ENCODE data around the gene SETBP1. TPM values are rescaled to one million over a fixed set of nuclear protein-coding genes. Genes with fewer than 3 reads are reported as not detected.

SETBP1 gene
- total and polyA plus RNA-seq, 2 of the 4 experiments (the other 2 are of a cell fraction) = 0.19 to 0.36 TPM

GRCh38 chr18:44779753-44780292 lies 99.1 kb downstream of the SETBP1 start:
- Histone ChIP-seq H3K27ac (ENCODE audit: insufficient read depth, low read length) (no peak overlapping the region), H3K56ac (ENCODE audit: extremely low read depth, insufficient read depth, low read length) (no peak overlapping the region), H4K8ac (ENCODE audit: low read depth in 2 of 2, low read length in 2 of 2) (no peak overlapping the region), H3K27me3 (ENCODE audit: control insufficient read depth, insufficient read depth, low read length) (peaks cover 7% of the 10 kb centered on the region; the same call in 1 of the 2 replicates), H3K4me3 (ENCODE audit: insufficient read depth, low read depth, low read length) (no peak overlapping the region), H2BK5ac (ENCODE audit: low read depth, low read length, poor library complexity, severe bottlenecking) (no peak overlapping the region), H2BK120ac (ENCODE audit: low read depth, low read length) (no peak overlapping the region), H4K91ac (ENCODE audit: insufficient read depth, low read depth, low read length) (no peak overlapping the region), H2AK5ac (ENCODE audit: low read depth, low read length) (no peak overlapping the region; the same call in 1 of the 2 replicates), H3K18ac (ENCODE audit: low read depth, low read length) (no peak overlapping the region), H4K5ac (ENCODE audit: low read depth, low read length) (no peak overlapping the region), H4K20me1 (ENCODE audit: insufficient read depth, low read length) (no peaks in the 10 kb centered on the region), H3K4me1 (ENCODE audit: control insufficient read depth, insufficient read depth, low read length) (no peaks in the 10 kb centered on the region), H2BK15ac (ENCODE audit: low read depth, low read length) (no peak overlapping the region), H3K4ac (ENCODE audit: low read depth, low read length) (no peak overlapping the region), H3K9me1 (ENCODE audit: insufficient read depth, low read length) (no peaks in the 10 kb centered on the region), H2BK20ac (ENCODE audit: low read depth, low read length) (no peak overlapping the region), H3K36me3 (ENCODE audit: control insufficient read depth, insufficient read depth, low read length) (no peaks in the 10 kb centered on the region), H3K23ac (ENCODE audit: low read depth, low read length) (no peak overlapping the region), H3K79me1 (ENCODE audit: low read depth in 1 of 2, low read length in 2 of 2) (no peaks in the 10 kb centered on the region), H2AK9ac (replicated peaks; ENCODE audit: low read depth, low read length, poor library complexity) (no peak overlapping the region), H2AFZ (replicated peaks; ENCODE audit: low read length, poor library complexity) (no peak overlapping the region), H3K9ac (ENCODE audit: low read depth, low read length) (no peak overlapping the region), H3K14ac (replicated peaks; ENCODE audit: low read depth, low read length) (no peak overlapping the region), H3K4me2 (ENCODE audit: low read depth, low read length) (no peak overlapping the region), H3K9me3 (ENCODE audit: control insufficient read depth, insufficient read depth, low read length) (no peaks in the 10 kb centered on the region)
- 80% methylated on average over 1 of the region's 11 CpGs; no CpG with 5 or more reads in 1 of the 2 experiments for WGBS, 2 experiments (ENCODE audit: extremely low coverage in 2 of 2, insufficient read length in 1 of 2)
- DNase-seq (no peak), ATAC-seq (ENCODE audit: low read depth) (no peak)
- in situ Hi-C loops (cut with MboI; ENCODE audit: low sequenced_read_pairs) (no loop called here), intact Hi-C loops (cut with micrococcal nuclease) (no loop called here), dilution Hi-C loops (cut with HindIII; ENCODE audit: low sequenced_read_pairs, unreplicated experiment) (no loop called here)
- TF ChIP-seq MAZ (IDR thresholded peaks at IDR 0.05; ENCODE audit: borderline replicate concordance, low read depth, low read length) (no peak), MXI1 (IDR thresholded peaks at IDR 0.05; ENCODE audit: borderline replicate concordance, low read depth, low read length) (no peak), CHD1 (IDR thresholded peaks at IDR 0.05; ENCODE audit: low read depth, low read length) (no peak), POLR2A (IDR thresholded peaks at IDR 0.05; ENCODE audit: low read depth, low read length) (no peak), RAD21 (IDR thresholded peaks at IDR 0.05; ENCODE audit: low read length) (no peak), SMC3 (IDR thresholded peaks at IDR 0.05; ENCODE audit: low read depth, low read length) (no peak), CEBPB (IDR thresholded peaks at IDR 0.05; ENCODE audit: low read depth, low read length) (no peak), BHLHE40 (IDR thresholded peaks at IDR 0.05; ENCODE audit: low read depth, low read length) (no peak), CTCF (conservative IDR thresholded peaks at IDR 0.05; ENCODE audit: low read depth, low read length) (no peak), MAFK (IDR thresholded peaks at IDR 0.05; ENCODE audit: low read depth, low read length) (no peak), FOS (IDR thresholded peaks at IDR 0.05; ENCODE audit: low read depth, low read length) (no peak), USF2 (IDR thresholded peaks at IDR 0.05; ENCODE audit: low read depth, low read length) (no peak), RFX5 (IDR thresholded peaks at IDR 0.05; ENCODE audit: low read depth, low read length) (no peak), RCOR1 (IDR thresholded peaks at IDR 0.05; ENCODE audit: insufficient replicate concordance, low read length) (no peak), NFE2L2 (IDR thresholded peaks at IDR 0.05; ENCODE audit: low read depth, low read length) (no peak)
- TF ChIP-seq, protein P1, sequence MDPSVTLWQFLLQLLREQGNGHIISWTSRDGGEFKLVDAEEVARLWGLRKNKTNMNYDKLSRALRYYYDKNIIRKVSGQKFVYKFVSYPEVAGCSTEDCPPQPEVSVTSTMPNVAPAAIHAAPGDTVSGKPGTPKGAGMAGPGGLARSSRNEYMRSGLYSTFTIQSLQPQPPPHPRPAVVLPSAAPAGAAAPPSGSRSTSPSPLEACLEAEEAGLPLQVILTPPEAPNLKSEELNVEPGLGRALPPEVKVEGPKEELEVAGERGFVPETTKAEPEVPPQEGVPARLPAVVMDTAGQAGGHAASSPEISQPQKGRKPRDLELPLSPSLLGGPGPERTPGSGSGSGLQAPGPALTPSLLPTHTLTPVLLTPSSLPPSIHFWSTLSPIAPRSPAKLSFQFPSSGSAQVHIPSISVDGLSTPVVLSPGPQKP (IDR thresholded peaks at IDR 0.05; ENCODE audit: borderline replicate concordance, low read depth, low read length) = no peak
- BruUV-seq (replicated peaks) = no TSS peak
- ChIA-PET CTCF (no interaction called here), POLR2A (ENCODE audit: unreplicated experiment) (no interaction called here)

Data from IMR-90 (cell line).